ENCODE measurements around the gene SLC35F5. TPM values are rescaled to one million over a fixed set of nuclear protein-coding genes. Genes with fewer than 3 reads are reported as not detected.

SLC35F5 gene
- polyA plus RNA-seq, 2 donors, result 19.8 to 31.3 TPM

GRCh38 chr2:113755835-113756354, 547 bp downstream of the SLC35F5 start:
- Histone ChIP-seq H3K27ac (ENCODE audit: low read depth in 2 of 2, low read length in 1 of 2) (peak overlapping the region; percentile 92 to 99), H3K9me3 (ENCODE audit: control insufficient read depth in 2 of 2, insufficient read depth in 1 of 2, low read depth in 1 of 2, low read length in 1 of 2) (no peaks in the 10 kb centered on the region), H3K27me3 (ENCODE audit: control insufficient read depth in 1 of 2, insufficient read depth in 2 of 2, low read length in 2 of 2) (no peaks in the 10 kb centered on the region), H3K4me3 (ENCODE audit: low read depth in 1 of 2, low read length in 2 of 2) (peak overlapping the region; percentile 88 to 100), H3K4me1 (ENCODE audit: control insufficient read depth in 2 of 2, insufficient read depth in 2 of 2, low read length in 1 of 2) (no peaks in the 10 kb centered on the region), H3K36me3 (ENCODE audit: control insufficient read depth in 2 of 2, insufficient read depth in 2 of 2, low read length in 1 of 2) (no peaks in the 10 kb centered on the region)
- WGBS, 2 donors, result 0 to 1% methylated on average over 24 to 26 of the region's 26 CpGs

DNA sequence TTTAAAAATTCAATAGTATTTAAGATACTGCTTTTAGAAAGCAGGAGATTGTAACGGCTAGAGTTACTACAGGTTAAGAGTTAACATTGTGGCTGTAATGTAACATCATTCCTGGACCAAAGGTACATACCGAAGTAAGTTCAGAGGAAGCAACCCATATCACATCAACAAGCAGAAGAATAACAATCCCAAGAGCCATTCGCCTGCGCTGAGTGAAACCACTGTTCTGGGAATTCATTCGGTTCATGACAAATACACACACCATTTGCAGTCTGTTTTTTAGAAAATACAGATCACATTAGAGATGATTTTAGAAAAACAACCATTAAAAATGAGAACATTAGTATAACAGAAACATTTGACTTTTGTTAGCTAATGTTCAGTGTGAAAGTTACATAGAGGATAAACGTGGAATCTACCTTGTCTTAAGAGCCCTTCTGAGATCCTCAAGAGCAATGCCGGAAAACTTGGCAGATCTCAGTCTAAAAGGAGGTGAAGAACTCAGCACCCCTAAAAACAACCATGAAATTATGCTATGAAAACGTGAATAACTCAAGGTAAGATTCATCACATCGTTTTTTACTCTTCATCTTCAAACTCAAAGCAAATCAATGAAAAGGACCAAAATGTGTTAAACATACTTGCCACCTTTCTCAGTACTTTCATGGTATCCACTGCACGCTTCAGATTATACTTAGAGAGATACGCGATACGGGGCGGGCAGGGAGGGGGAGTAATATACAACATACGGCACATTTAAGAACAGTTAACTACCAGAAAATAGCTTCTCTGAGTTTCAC, 1.2 kb downstream of the SLC35F5 start:
- peak overlapping the region; percentile 88 to 100 for H3K4me3 ChIP-seq (ENCODE audit: low read depth in 1 of 2, low read length in 2 of 2)
- WGBS, 2 donors, result 11 to 14% methylated on average over 15 of the region's 15 CpGs
- no peaks in the 10 kb centered on the region for H3K4me1 ChIP-seq (ENCODE audit: control insufficient read depth in 2 of 2, insufficient read depth in 2 of 2, low read length in 1 of 2)
- H3K27me3 ChIP-seq (ENCODE audit: control insufficient read depth in 1 of 2, insufficient read depth in 2 of 2, low read length in 2 of 2), result no peaks in the 10 kb centered on the region
- H3K36me3 ChIP-seq (ENCODE audit: control insufficient read depth in 2 of 2, insufficient read depth in 2 of 2, low read length in 1 of 2), result no peaks in the 10 kb centered on the region
- H3K27ac ChIP-seq (ENCODE audit: low read depth in 2 of 2, low read length in 1 of 2), result peak overlapping the region; percentile 92 to 99
- H3K9me3 ChIP-seq (ENCODE audit: control insufficient read depth in 2 of 2, insufficient read depth in 1 of 2, low read depth in 1 of 2, low read length in 1 of 2), result no peaks in the 10 kb centered on the region

DNA sequence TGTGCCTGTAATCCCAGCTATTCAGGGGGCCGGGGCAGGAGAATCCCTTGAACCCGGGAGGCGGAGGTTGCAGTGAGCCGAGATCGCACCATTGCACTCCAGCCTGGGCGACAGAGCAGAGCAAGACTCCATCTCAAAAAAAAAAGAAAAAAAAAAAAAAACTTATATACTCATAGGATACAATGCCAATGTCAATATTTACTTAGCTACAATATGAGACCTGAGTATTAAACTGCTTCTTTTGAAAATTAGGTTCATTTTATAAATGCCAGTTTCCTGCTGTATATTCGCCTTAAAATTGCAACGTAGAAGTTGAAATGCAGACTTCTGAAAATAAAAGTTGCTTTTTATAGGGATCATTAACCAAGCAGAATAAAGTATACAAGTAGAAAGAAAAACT, 2.3 kb downstream of the SLC35F5 start:
- no peaks in the 10 kb centered on the region for H3K9me3 ChIP-seq (ENCODE audit: control insufficient read depth in 2 of 2, insufficient read depth in 1 of 2, low read depth in 1 of 2, low read length in 1 of 2)
- H3K4me3 ChIP-seq (ENCODE audit: low read depth in 1 of 2, low read length in 2 of 2), result no peak overlapping the region
- H3K27me3 ChIP-seq (ENCODE audit: control insufficient read depth in 1 of 2, insufficient read depth in 2 of 2, low read length in 2 of 2), result no peaks in the 10 kb centered on the region
- H3K4me1 ChIP-seq (ENCODE audit: control insufficient read depth in 2 of 2, insufficient read depth in 2 of 2, low read length in 1 of 2), result no peaks in the 10 kb centered on the region
- 62 to 75% methylated on average over 8 of the region's 8 CpGs for WGBS, 2 donors
- no peaks in the 10 kb centered on the region for H3K36me3 ChIP-seq (ENCODE audit: control insufficient read depth in 2 of 2, insufficient read depth in 2 of 2, low read length in 1 of 2)
- no peak overlapping the region for H3K27ac ChIP-seq (ENCODE audit: low read depth in 2 of 2, low read length in 1 of 2)

- WGBS, 2 donors, result 97% methylated on average over 4 of the region's 4 CpGs
- Histone ChIP-seq H3K27me3 (ENCODE audit: control insufficient read depth in 1 of 2, insufficient read depth in 2 of 2, low read length in 2 of 2) (no peaks in the 10 kb centered on the region), H3K9me3 (ENCODE audit: control insufficient read depth in 2 of 2, insufficient read depth in 1 of 2, low read depth in 1 of 2, low read length in 1 of 2) (no peaks in the 10 kb centered on the region), H3K4me1 (ENCODE audit: control insufficient read depth in 2 of 2, insufficient read depth in 2 of 2, low read length in 1 of 2) (no peaks in the 10 kb centered on the region), H3K4me3 (ENCODE audit: low read depth in 1 of 2, low read length in 2 of 2) (no peak overlapping the region), H3K36me3 (ENCODE audit: control insufficient read depth in 2 of 2, insufficient read depth in 2 of 2, low read length in 1 of 2) (no peaks in the 10 kb centered on the region), H3K27ac (ENCODE audit: low read depth in 2 of 2, low read length in 1 of 2) (no peak overlapping the region)
Measured at GRCh38 chr2:113750385-113750784, 6.1 kb downstream of the SLC35F5 start.

GRCh38 chr2:113741091-113741490, 15.4 kb downstream of the SLC35F5 start:
- no peaks in the 10 kb centered on the region for H3K9me3 ChIP-seq (ENCODE audit: control insufficient read depth in 2 of 2, insufficient read depth in 1 of 2, low read depth in 1 of 2, low read length in 1 of 2)
- no peak overlapping the region for H3K27ac ChIP-seq (ENCODE audit: low read depth in 2 of 2, low read length in 1 of 2)
- no peak overlapping the region for H3K4me3 ChIP-seq (ENCODE audit: low read depth in 1 of 2, low read length in 2 of 2)
- no peaks in the 10 kb centered on the region for H3K27me3 ChIP-seq (ENCODE audit: control insufficient read depth in 1 of 2, insufficient read depth in 2 of 2, low read length in 2 of 2)
- no peaks in the 10 kb centered on the region for H3K4me1 ChIP-seq (ENCODE audit: control insufficient read depth in 2 of 2, insufficient read depth in 2 of 2, low read length in 1 of 2)
- peaks cover 3 to 5% of the 10 kb centered on the region in 2 donors for H3K36me3 ChIP-seq (ENCODE audit: control insufficient read depth in 2 of 2, insufficient read depth in 2 of 2, low read length in 1 of 2)
- 96 to 100% methylated on average over 1 of the region's 1 CpG for WGBS, 2 donors

GRCh38 chr2:113739849-113740248, 16.6 kb downstream of the SLC35F5 start:
- WGBS, 2 donors, result 79% methylated on average over 4 of the region's 4 CpGs
- Histone ChIP-seq H3K27ac (ENCODE audit: low read depth in 2 of 2, low read length in 1 of 2) (no peak overlapping the region), H3K4me1 (ENCODE audit: control insufficient read depth in 2 of 2, insufficient read depth in 2 of 2, low read length in 1 of 2) (no peaks in the 10 kb centered on the region), H3K36me3 (ENCODE audit: control insufficient read depth in 2 of 2, insufficient read depth in 2 of 2, low read length in 1 of 2) (peaks cover 3 to 5% of the 10 kb centered on the region in 2 donors), H3K9me3 (ENCODE audit: control insufficient read depth in 2 of 2, insufficient read depth in 1 of 2, low read depth in 1 of 2, low read length in 1 of 2) (no peaks in the 10 kb centered on the region), H3K27me3 (ENCODE audit: control insufficient read depth in 1 of 2, insufficient read depth in 2 of 2, low read length in 2 of 2) (no peaks in the 10 kb centered on the region), H3K4me3 (ENCODE audit: low read depth in 1 of 2, low read length in 2 of 2) (no peak overlapping the region)

- peaks cover 0 to 2% of the 10 kb centered on the region in 2 donors for H3K36me3 ChIP-seq (ENCODE audit: control insufficient read depth in 2 of 2, insufficient read depth in 2 of 2, low read length in 1 of 2)
- WGBS, 2 donors, result 43 to 58% methylated on average over 1 of the region's 1 CpG
- H3K27me3 ChIP-seq (ENCODE audit: control insufficient read depth in 1 of 2, insufficient read depth in 2 of 2, low read length in 2 of 2), result no peaks in the 10 kb centered on the region
Measured at GRCh38 chr2:113734185-113734584, 22.3 kb downstream of the SLC35F5 start.

GRCh38 chr2:113724010-113724409, 32.4 kb downstream of the SLC35F5 start:
- Histone ChIP-seq H3K9me3 (ENCODE audit: control insufficient read depth in 2 of 2, insufficient read depth in 1 of 2, low read depth in 1 of 2, low read length in 1 of 2) (no peaks in the 10 kb centered on the region), H3K27me3 (ENCODE audit: control insufficient read depth in 1 of 2, insufficient read depth in 2 of 2, low read length in 2 of 2) (no peaks in the 10 kb centered on the region), H3K4me1 (ENCODE audit: control insufficient read depth in 2 of 2, insufficient read depth in 2 of 2, low read length in 1 of 2) (no peaks in the 10 kb centered on the region), H3K36me3 (ENCODE audit: control insufficient read depth in 2 of 2, insufficient read depth in 2 of 2, low read length in 1 of 2) (peaks cover 2 to 4% of the 10 kb centered on the region in 2 donors), H3K27ac (ENCODE audit: low read depth in 2 of 2, low read length in 1 of 2) (no peak overlapping the region), H3K4me3 (ENCODE audit: low read depth in 1 of 2, low read length in 2 of 2) (no peak overlapping the region)
- 50 to 69% methylated on average over 3 of the region's 3 CpGs for WGBS, 2 donors

More at GRCh38 chr2:113734185-113734584, 22.3 kb downstream of the SLC35F5 start:
- Histone ChIP-seq H3K4me3 (ENCODE audit: low read depth in 1 of 2, low read length in 2 of 2) (no peak overlapping the region), H3K9me3 (ENCODE audit: control insufficient read depth in 2 of 2, insufficient read depth in 1 of 2, low read depth in 1 of 2, low read length in 1 of 2) (no peaks in the 10 kb centered on the region), H3K27ac (ENCODE audit: low read depth in 2 of 2, low read length in 1 of 2) (no peak overlapping the region), H3K4me1 (ENCODE audit: control insufficient read depth in 2 of 2, insufficient read depth in 2 of 2, low read length in 1 of 2) (no peaks in the 10 kb centered on the region)

- Histone ChIP-seq H3K36me3 (ENCODE audit: control insufficient read depth in 2 of 2, insufficient read depth in 2 of 2, low read length in 1 of 2) (peaks cover 2 to 4% of the 10 kb centered on the region in 2 donors), H3K4me1 (ENCODE audit: control insufficient read depth in 2 of 2, insufficient read depth in 2 of 2, low read length in 1 of 2) (no peaks in the 10 kb centered on the region), H3K9me3 (ENCODE audit: control insufficient read depth in 2 of 2, insufficient read depth in 1 of 2, low read depth in 1 of 2, low read length in 1 of 2) (no peaks in the 10 kb centered on the region), H3K27me3 (ENCODE audit: control insufficient read depth in 1 of 2, insufficient read depth in 2 of 2, low read length in 2 of 2) (no peaks in the 10 kb centered on the region), H3K27ac (ENCODE audit: low read depth in 2 of 2, low read length in 1 of 2) (no peak overlapping the region), H3K4me3 (ENCODE audit: low read depth in 1 of 2, low read length in 2 of 2) (no peak overlapping the region)
- WGBS, 2 donors, result 84% methylated on average over 1 of the region's 1 CpG
Measured at GRCh38 chr2:113723411-113723810, 33.0 kb downstream of the SLC35F5 start.

- Histone ChIP-seq H3K36me3 (ENCODE audit: control insufficient read depth in 2 of 2, insufficient read depth in 2 of 2, low read length in 1 of 2) (peaks cover 0 to 2% of the 10 kb centered on the region in 2 donors), H3K27ac (ENCODE audit: low read depth in 2 of 2, low read length in 1 of 2) (no peak overlapping the region), H3K27me3 (ENCODE audit: control insufficient read depth in 1 of 2, insufficient read depth in 2 of 2, low read length in 2 of 2) (no peaks in the 10 kb centered on the region), H3K9me3 (ENCODE audit: control insufficient read depth in 2 of 2, insufficient read depth in 1 of 2, low read depth in 1 of 2, low read length in 1 of 2) (no peaks in the 10 kb centered on the region), H3K4me1 (ENCODE audit: control insufficient read depth in 2 of 2, insufficient read depth in 2 of 2, low read length in 1 of 2) (no peaks in the 10 kb centered on the region), H3K4me3 (ENCODE audit: low read depth in 1 of 2, low read length in 2 of 2) (no peak overlapping the region)
- WGBS, 2 donors, result 58 to 59% methylated on average over 3 of the region's 3 CpGs
Measured at GRCh38 chr2:113720167-113720566, 36.3 kb downstream of the SLC35F5 start.
